ENCODE measurements around the gene NR1H2. TPM values are rescaled to one million over a fixed set of nuclear protein-coding genes. Genes with fewer than 3 reads are reported as not detected.

Gene NR1H2
- total RNA-seq, 1 experiment from 2014 or later: 40.3 TPM

DNA sequence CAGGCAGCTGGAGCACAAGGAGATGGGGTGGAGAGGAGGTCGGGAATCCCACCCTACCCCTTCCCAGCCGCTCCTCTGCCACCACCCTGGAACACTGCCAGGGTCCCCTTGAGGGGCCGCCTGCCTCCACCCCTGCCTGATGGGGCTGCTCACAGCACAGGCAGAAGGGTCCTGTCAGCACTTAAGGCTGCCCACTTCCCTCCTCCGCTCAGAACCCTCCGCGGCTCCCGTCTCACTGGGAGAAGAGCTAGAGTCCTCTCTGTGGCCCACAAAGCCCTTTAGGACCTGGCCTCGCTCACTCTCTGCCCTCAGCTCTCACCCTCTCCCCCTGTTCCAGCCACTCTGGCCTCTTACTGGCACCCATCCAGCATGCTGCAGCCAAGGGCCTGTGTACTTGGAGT is 4.5 kb downstream of the NR1H2 start:
- Histone ChIP-seq H3K9me2 (ENCODE audit: insufficient read depth) (no peaks in the 10 kb centered on the region), H3K36me3 (ENCODE audit: control insufficient read depth in 1 of 2, insufficient read depth in 2 of 2, low read length in 2 of 2) (peaks cover 28 to 34% of the 10 kb centered on the region in 2 experiments), H2AFZ (ENCODE audit: low read depth, low read length, poor library complexity, severe bottlenecking) (no peak overlapping the region), H3K9me3 (ENCODE audit: control insufficient read depth in 1 of 2, insufficient read depth in 1 of 2, low read depth in 1 of 2, low read length in 2 of 2) (no peaks in the 10 kb centered on the region), H3K9ac (ENCODE audit: low read length) (no peak overlapping the region), H3K4me1 (ENCODE audit: control insufficient read depth in 1 of 2, insufficient read depth in 2 of 2, low read length in 2 of 2) (peaks cover 15 to 28% of the 10 kb centered on the region in 2 experiments; a peak in 3 of 4 replicates), H3K4me3 (replicated peaks in 1 of 2; ENCODE audit: low read depth in 1 of 2, low read length in 2 of 2) (no peak overlapping the region), H4K20me1 (ENCODE audit: insufficient read depth) (no peaks in the 10 kb centered on the region), H3K27ac (ENCODE audit: low read depth, low read length) (no peak overlapping the region), H3K79me2 (ENCODE audit: insufficient read depth, low read length) (peaks cover 30% of the 10 kb centered on the region), H3K4me2 (ENCODE audit: low read length) (no peak overlapping the region), H3K27me3 (ENCODE audit: insufficient read depth, low read length) (no peaks in the 10 kb centered on the region)
- DNase-seq (ENCODE audit: low read depth, low spot score): no peak
- ChIA-PET CTCF (no interaction called here), POLR2A (no interaction called here), RAD21 (ENCODE audit: low non-redundant PET in 1 of 2, low total read pairs in 2 of 2, uncharacterized antibody in 2 of 2, unreplicated experiment in 2 of 2) (no interaction called here)
- BruUV-seq (replicated peaks): no TSS peak
- TF ChIP-seq YY1 (IDR thresholded peaks at IDR 0.05; ENCODE audit: extremely low read depth, insufficient replicate concordance, low read depth, low read length): no peak
- intact Hi-C loops (cut with micrococcal nuclease): no loop called here
- no peak for ATAC-seq

DNA sequence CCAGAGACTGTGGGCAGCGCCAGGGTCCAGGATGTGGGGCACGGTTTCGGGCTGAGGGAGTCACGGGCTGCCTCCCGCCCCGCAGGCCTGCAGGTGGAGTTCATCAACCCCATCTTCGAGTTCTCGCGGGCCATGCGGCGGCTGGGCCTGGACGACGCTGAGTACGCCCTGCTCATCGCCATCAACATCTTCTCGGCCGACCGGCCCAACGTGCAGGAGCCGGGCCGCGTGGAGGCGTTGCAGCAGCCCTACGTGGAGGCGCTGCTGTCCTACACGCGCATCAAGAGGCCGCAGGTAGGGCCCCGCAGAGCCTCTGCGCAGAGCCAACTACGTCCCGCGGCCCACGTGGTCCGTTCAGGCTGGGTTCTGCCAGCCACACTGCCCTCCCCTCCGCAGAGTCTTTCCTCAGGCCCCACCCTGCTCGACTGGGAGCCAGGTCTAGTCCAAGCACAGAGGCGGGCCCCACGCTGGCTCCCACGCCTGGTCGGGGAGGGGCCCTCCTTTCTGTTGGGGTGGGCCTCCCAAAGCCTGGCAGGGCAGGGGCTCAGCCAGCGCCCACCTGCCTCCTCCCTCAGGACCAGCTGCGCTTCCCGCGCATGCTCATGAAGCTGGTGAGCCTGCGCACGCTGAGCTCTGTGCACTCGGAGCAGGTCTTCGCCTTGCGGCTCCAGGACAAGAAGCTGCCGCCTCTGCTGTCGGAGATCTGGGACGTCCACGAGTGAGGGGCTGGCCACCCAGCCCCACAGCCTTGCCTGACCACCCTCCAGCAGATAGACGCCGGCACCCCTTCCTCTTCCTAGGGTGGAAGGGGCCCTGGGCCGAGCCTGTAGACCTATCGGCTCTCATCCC is 5.8 kb downstream of the NR1H2 start:
- Histone ChIP-seq H3K9ac (ENCODE audit: low read length) (no peak overlapping the region), H3K4me1 (ENCODE audit: control insufficient read depth in 1 of 2, insufficient read depth in 2 of 2, low read length in 2 of 2) (peaks cover 15 to 22% of the 10 kb centered on the region in 2 experiments; a peak in 3 of 4 replicates), H3K9me3 (ENCODE audit: control insufficient read depth in 1 of 2, insufficient read depth in 1 of 2, low read depth in 1 of 2, low read length in 2 of 2) (no peaks in the 10 kb centered on the region), H3K4me3 (replicated peaks in 1 of 2; ENCODE audit: low read depth in 1 of 2, low read length in 2 of 2) (no peak overlapping the region), H3K27ac (ENCODE audit: low read depth, low read length) (no peak overlapping the region; the same call in 1 of the 2 replicates), H3K36me3 (ENCODE audit: control insufficient read depth in 1 of 2, insufficient read depth in 2 of 2, low read length in 2 of 2) (peaks cover 32 to 42% of the 10 kb centered on the region in 2 experiments), H3K4me2 (ENCODE audit: low read length) (no peak overlapping the region), H2AFZ (ENCODE audit: low read depth, low read length, poor library complexity, severe bottlenecking) (no peak overlapping the region), H4K20me1 (ENCODE audit: insufficient read depth) (no peaks in the 10 kb centered on the region), H3K9me2 (ENCODE audit: insufficient read depth) (no peaks in the 10 kb centered on the region), H3K79me2 (ENCODE audit: insufficient read depth, low read length) (peaks cover 44% of the 10 kb centered on the region), H3K27me3 (ENCODE audit: insufficient read depth, low read length) (no peaks in the 10 kb centered on the region)
- no peak for TF ChIP-seq EGR1 (IDR thresholded peaks at IDR 0.05; ENCODE audit: low read depth)
- TF ChIP-seq ZNF274 (IDR thresholded peaks at IDR 0.05; ENCODE audit: low read depth, low read length): no peak
- TF ChIP-seq TCF7L2 (IDR thresholded peaks at IDR 0.05; ENCODE audit: borderline replicate concordance, extremely low read depth, insufficient read depth, insufficient read length): no peak
- TF ChIP-seq YY1 (IDR thresholded peaks at IDR 0.05; ENCODE audit: extremely low read depth, insufficient replicate concordance, low read depth, low read length): no peak
- TF ChIP-seq, protein P1, sequence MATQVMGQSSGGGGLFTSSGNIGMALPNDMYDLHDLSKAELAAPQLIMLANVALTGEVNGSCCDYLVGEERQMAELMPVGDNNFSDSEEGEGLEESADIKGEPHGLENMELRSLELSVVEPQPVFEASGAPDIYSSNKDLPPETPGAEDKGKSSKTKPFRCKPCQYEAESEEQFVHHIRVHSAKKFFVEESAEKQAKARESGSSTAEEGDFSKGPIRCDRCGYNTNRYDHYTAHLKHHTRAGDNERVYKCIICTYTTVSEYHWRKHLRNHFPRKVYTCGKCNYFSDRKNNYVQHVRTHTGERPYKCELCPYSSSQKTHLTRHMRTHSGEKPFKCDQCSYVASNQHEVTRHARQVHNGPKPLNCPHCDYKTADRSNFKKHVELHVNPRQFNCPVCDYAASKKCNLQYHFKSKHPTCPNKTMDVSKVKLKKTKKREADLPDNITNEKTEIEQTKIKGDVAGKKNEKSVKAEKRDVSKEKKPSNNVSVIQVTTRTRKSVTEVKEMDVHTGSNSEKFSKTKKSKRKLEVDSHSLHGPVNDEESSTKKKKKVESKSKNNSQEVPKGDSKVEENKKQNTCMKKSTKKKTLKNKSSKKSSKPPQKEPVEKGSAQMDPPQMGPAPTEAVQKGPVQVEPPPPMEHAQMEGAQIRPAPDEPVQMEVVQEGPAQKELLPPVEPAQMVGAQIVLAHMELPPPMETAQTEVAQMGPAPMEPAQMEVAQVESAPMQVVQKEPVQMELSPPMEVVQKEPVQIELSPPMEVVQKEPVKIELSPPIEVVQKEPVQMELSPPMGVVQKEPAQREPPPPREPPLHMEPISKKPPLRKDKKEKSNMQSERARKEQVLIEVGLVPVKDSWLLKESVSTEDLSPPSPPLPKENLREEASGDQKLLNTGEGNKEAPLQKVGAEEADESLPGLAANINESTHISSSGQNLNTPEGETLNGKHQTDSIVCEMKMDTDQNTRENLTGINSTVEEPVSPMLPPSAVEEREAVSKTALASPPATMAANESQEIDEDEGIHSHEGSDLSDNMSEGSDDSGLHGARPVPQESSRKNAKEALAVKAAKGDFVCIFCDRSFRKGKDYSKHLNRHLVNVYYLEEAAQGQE (IDR thresholded peaks at IDR 0.05; ENCODE audit: low read depth): no peak
- TF ChIP-seq, protein P2, sequence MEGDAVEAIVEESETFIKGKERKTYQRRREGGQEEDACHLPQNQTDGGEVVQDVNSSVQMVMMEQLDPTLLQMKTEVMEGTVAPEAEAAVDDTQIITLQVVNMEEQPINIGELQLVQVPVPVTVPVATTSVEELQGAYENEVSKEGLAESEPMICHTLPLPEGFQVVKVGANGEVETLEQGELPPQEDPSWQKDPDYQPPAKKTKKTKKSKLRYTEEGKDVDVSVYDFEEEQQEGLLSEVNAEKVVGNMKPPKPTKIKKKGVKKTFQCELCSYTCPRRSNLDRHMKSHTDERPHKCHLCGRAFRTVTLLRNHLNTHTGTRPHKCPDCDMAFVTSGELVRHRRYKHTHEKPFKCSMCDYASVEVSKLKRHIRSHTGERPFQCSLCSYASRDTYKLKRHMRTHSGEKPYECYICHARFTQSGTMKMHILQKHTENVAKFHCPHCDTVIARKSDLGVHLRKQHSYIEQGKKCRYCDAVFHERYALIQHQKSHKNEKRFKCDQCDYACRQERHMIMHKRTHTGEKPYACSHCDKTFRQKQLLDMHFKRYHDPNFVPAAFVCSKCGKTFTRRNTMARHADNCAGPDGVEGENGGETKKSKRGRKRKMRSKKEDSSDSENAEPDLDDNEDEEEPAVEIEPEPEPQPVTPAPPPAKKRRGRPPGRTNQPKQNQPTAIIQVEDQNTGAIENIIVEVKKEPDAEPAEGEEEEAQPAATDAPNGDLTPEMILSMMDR (IDR thresholded peaks at IDR 0.05 in 2 of 3, conservative IDR thresholded peaks at IDR 0.05 in 1 of 3; ENCODE audit: borderline replicate concordance in 1 of 3, insufficient read depth in 1 of 3, low read depth in 2 of 3, low read length in 2 of 3): no peak
- TF ChIP-seq EZH2 (IDR thresholded peaks at IDR 0.05): no peak
- no peak for TF ChIP-seq FOSL1 (IDR thresholded peaks at IDR 0.05; ENCODE audit: low read depth)
- no peak for TF ChIP-seq POLR2A (IDR thresholded peaks at IDR 0.05; ENCODE audit: borderline replicate concordance, extremely low read depth, insufficient read depth, insufficient read length)
- TF ChIP-seq RAD21 (IDR thresholded peaks at IDR 0.05; ENCODE audit: low read depth): no peak
- TF ChIP-seq POLR2AphosphoS5 (IDR thresholded peaks at IDR 0.05; ENCODE audit: low read depth, low read length): no peak
- TF ChIP-seq, protein P3, sequence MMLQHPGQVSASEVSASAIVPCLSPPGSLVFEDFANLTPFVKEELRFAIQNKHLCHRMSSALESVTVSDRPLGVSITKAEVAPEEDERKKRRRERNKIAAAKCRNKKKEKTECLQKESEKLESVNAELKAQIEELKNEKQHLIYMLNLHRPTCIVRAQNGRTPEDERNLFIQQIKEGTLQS (IDR thresholded peaks at IDR 0.05): no peak
- TF ChIP-seq, protein P4, sequence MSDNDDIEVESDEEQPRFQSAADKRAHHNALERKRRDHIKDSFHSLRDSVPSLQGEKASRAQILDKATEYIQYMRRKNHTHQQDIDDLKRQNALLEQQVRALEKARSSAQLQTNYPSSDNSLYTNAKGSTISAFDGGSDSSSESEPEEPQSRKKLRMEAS (IDR thresholded peaks at IDR 0.05): no peak
- intact Hi-C loops (cut with micrococcal nuclease): no loop called here
- RAD21 ChIA-PET (ENCODE audit: low non-redundant PET in 1 of 2, low total read pairs in 2 of 2, uncharacterized antibody in 2 of 2, unreplicated experiment in 2 of 2): no interaction called here
- POLR2A ChIA-PET: no interaction called here
- CTCF ChIA-PET: no interaction called here
- BruUV-seq (replicated peaks): no TSS peak
- ATAC-seq: no peak
- DNase-seq (ENCODE audit: low read depth, low spot score): no peak
